ENCODE results near the gene CA11.

GRCh38 chr19:48639483-48640375 lies 6.3 kb downstream of the CA11 start:
- TF ChIP-seq EZH2 (IDR thresholded peaks at IDR 0.05; ENCODE audit: low read length, missing control alignments), result no peak
- no peak for TF ChIP-seq CTCF (conservative IDR thresholded peaks at IDR 0.05 in 1 of 2, IDR thresholded peaks at IDR 0.05 in 1 of 2; ENCODE audit: low read depth in 1 of 2, low read length in 2 of 2)
